Right lobe of liver (tissue), 6 donors: Measurements from ENCODE around the gene ZDHHC12. TPM values are rescaled to one million over a fixed set of nuclear protein-coding genes. Genes with fewer than 3 reads are reported as not detected.
A peak's percentile ranks its signal among the peaks of the same experiment; 100 is the strongest.

Experiments used
- ATAC-seq, 4 donors: fragments of 200-7000 bp; cut with Tn5 transposase; one replicate each; pipeline ENCODE4 v1.9.1; 2020; ENCODE audit warnings: mild to moderate bottlenecking in 4 of 4, moderate library complexity in 4 of 4
- DNase-seq, 3 donors: peaks; one replicate each; pipeline ENCODE4 v3.0.0-alpha.2; 2020
- H3K27ac ChIP-seq, 3 donors: fragments of 200-600 bp; one replicate each; pipeline ENCODE4 v1.8.0; 2022
- H3K27me3 ChIP-seq, 2 donors: fragments of 200-600 bp; one replicate each; pipeline ENCODE4 v1.8.0; 2022
- H3K36me3 ChIP-seq, 4 donors: fragments of 200-600 bp; sonication (generic) in 1 of 4; one replicate each; pipeline versions ENCODE4 v1.5.1 to v1.8.0; 2017 to 2022; ENCODE audit warnings: control low read depth in 1 of 4
- H3K4me1 ChIP-seq, 4 donors: fragments of 200-600 bp; sonication (generic) in 1 of 4; one replicate each; pipeline versions ENCODE4 v1.5.1 to v1.8.0; 2017 to 2022; ENCODE audit warnings: control low read depth in 1 of 4
- H3K4me3 ChIP-seq, 3 donors: fragments of 200-600 bp; one replicate each; pipeline ENCODE4 v1.8.0; 2022
- H3K9me3 ChIP-seq, 4 donors: fragments of 200-600 bp; sonication (generic) in 1 of 4; one replicate each; pipeline versions ENCODE4 v1.5.1 to v1.8.0; 2017 to 2022; ENCODE audit warnings: control low read depth in 1 of 4
- POLR2A ChIP-seq: fragments of 450-650 bp; IDR thresholded peaks from one replicate; pipeline ENCODE4 v1.6.1; 2017; ENCODE audit warnings: antibody characterized with exemption, mild to moderate bottlenecking
- WGBS: methylation state at CpG from one replicate; pipeline ENCODE4 v1.1.6; 2018; ENCODE audit warnings: low coverage, low lambda C conversion rate; ENCODE audit not compliant: insufficient coverage; ENCODE audit errors: missing lambda C conversion rate; 5-methylcytosine and 5-hydroxymethylcytosine counted together
- intact Hi-C, 2 donors: fragments of 100-400 bp; cut with DNase I; formaldehyde crosslinking; loops; one replicate each; pipeline versions ENCODE4 v1.11.2 to v1.14.1; 2022
- total RNA-seq, 6 experiments: library from RNA; depleted of rRNA in 2 of 6; stranded (reverse); fragments of >200 nt in 2 of 6; fragmentation: NEBNext Ultra II Directional in 3 of 6; extraction: Animal tissue kit (Norgen Biotek cat#: 25700) in 3 of 6; gene quantifications; one replicate each; pipeline versions ENCODE4 v1.1.0 to v1.2.4, GENCODE V29; 2016 to 2023
- TF ChIP-seq, protein P1 (sequence below), 4 donors: fragments of 200-600 bp in 3 of 4; fragments of 450-650 bp in 1 of 4; IDR thresholded peaks; one replicate each; pipeline versions ENCODE4 v1.5.1 to v1.8.0; 2016 to 2022; ENCODE audit warnings: antibody characterized with exemption in 4 of 4, mild to moderate bottlenecking in 2 of 4
- donor health status: DM: no; HTN: yes; CAD: no.
- donor health status: DM: no; HTN: no; CAD: no.
- donor health status: DM: no; HTN: no; CAD: no.
- donor health status: DM: no; HTN: yes; CAD: no.
- donor health status: DM: no; HTN: yes; CAD: no.

The ZDHHC12 gene
- total RNA-seq, 6 experiments from 2014 or later = 14.1 to 46.1 (median 22.7) TPM

DNA sequence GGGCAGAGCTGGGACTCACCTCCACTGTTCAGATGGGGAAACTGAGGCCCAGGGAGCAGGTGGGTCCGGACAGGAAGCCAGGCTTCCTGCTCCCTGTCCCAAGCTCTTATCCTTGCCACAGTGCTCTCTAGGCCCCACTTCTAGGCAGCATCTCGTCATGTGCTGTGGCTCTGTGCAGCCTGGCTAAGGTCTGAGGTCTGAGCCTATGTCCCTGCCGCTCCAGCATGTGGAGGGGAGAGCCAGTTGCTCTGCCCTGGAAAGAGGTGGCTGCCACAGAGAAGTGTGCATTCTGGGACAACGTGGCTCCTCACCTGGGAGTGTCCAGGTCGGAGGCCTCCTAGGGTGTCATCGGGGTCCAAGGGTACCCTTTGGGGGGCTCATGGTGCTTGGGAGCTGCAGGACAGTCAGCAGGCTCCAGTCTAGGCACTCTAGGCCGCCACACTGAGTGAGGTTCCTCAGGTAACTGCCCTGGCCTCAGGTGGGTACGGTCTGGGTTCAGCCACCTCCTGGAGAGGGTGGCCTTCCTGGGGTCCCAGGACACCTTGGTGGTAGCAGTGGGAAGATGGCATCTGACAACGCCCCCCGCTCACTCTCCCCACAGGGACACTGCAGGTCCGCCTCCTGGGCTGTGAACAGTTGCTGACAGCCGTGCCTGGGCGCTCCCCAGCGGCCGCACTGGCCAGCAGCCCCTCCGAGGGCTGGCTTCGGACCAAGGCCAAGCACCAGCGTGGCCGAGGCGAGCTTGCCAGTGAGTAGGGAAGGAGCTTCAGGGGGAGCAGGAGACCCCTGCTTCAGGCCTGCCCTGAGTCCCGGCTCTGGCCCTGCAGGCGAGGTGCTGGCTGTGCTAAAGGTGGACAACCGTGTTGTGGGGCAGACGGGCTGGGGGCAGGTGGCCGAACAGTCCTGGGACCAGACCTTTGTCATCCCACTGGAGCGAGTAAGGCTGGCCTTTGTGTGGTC is 11.2 kb downstream of the ZDHHC12 start:
- H3K4me1 ChIP-seq = no peaks in the 10 kb centered on the region
- H3K36me3 ChIP-seq = no peaks in the 10 kb centered on the region
- WGBS = no CpG with 5 or more reads among the region's 26 CpGs
- no peaks in the 10 kb centered on the region for H3K27me3 ChIP-seq
- ATAC-seq (peak in 2 of 4 donors; percentile 9 to 34), DNase-seq (peak; percentile 8 to 49 (median 39))
- H3K27ac ChIP-seq = no peak overlapping the region
- no peak for TF ChIP-seq POLR2A
- TF ChIP-seq, protein P1, sequence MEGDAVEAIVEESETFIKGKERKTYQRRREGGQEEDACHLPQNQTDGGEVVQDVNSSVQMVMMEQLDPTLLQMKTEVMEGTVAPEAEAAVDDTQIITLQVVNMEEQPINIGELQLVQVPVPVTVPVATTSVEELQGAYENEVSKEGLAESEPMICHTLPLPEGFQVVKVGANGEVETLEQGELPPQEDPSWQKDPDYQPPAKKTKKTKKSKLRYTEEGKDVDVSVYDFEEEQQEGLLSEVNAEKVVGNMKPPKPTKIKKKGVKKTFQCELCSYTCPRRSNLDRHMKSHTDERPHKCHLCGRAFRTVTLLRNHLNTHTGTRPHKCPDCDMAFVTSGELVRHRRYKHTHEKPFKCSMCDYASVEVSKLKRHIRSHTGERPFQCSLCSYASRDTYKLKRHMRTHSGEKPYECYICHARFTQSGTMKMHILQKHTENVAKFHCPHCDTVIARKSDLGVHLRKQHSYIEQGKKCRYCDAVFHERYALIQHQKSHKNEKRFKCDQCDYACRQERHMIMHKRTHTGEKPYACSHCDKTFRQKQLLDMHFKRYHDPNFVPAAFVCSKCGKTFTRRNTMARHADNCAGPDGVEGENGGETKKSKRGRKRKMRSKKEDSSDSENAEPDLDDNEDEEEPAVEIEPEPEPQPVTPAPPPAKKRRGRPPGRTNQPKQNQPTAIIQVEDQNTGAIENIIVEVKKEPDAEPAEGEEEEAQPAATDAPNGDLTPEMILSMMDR (IDR thresholded peaks at IDR 0.05) = no peak
- H3K4me3 ChIP-seq = no peak overlapping the region
- intact Hi-C loops = no loop called here
- H3K9me3 ChIP-seq = no peaks in the 10 kb centered on the region

- ATAC-seq (no peak), DNase-seq (peak in 2 of 3 donors; percentile 1 to 11)
- Histone ChIP-seq H3K36me3 (no peaks in the 10 kb centered on the region), H3K4me3 (no peak overlapping the region), H3K4me1 (no peaks in the 10 kb centered on the region), H3K27ac (no peak overlapping the region), H3K27me3 (no peaks in the 10 kb centered on the region), H3K9me3 (no peaks in the 10 kb centered on the region)
- TF ChIP-seq, protein P1 (IDR thresholded peaks at IDR 0.05) = no peak
- TF ChIP-seq POLR2A = no peak
- intact Hi-C loops = no loop called here
- 94% methylated on average over 3 of the region's 8 CpGs for WGBS
Measured at GRCh38 chr9:128707446-128707845, 16.5 kb downstream of the ZDHHC12 start.

- no peaks in the 10 kb centered on the region for H3K27me3 ChIP-seq
- 85% methylated on average over 4 of the region's 23 CpGs for WGBS
- no peaks in the 10 kb centered on the region for H3K4me1 ChIP-seq
- no peaks in the 10 kb centered on the region for H3K36me3 ChIP-seq
- no peak overlapping the region for H3K27ac ChIP-seq
- H3K9me3 ChIP-seq = no peaks in the 10 kb centered on the region
- no peak for ATAC-seq
- intact Hi-C loops = no loop called here
- TF ChIP-seq, protein P1 (IDR thresholded peaks at IDR 0.05) = no peak
- no peak for TF ChIP-seq POLR2A
- no peak overlapping the region for H3K4me3 ChIP-seq
- peak; percentile 19 to 49 (median 48) for DNase-seq
Measured at GRCh38 chr9:128706671-128707381, 17.1 kb downstream of the ZDHHC12 start.

DNA sequence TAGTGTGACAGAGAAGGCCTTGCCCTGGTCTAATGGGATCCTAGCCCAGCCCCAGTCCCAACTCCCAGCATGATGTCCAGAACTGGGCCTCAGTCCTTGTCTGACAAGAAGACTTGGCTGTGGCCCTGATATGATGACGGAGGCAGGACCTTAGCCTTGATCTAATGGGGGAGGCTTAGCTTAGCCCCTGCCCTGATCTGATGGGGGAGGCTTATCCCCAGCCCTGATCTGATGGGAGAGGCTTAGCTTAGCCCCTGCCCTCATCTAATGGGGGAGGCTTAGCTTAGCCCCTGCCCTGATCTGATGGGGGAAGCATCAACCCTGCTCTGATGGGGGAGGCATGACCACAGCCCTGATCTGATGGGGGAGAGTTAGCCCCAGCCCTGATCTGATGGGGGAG is 17.9 kb downstream of the ZDHHC12 start:
- peak; percentile 2 to 21 (median 17) for DNase-seq
- intact Hi-C loops = no loop called here
- H3K4me3 ChIP-seq = no peak overlapping the region
- no peak overlapping the region for H3K27ac ChIP-seq
- no peaks in the 10 kb centered on the region for H3K4me1 ChIP-seq
- H3K27me3 ChIP-seq = no peaks in the 10 kb centered on the region
- TF ChIP-seq, protein P1 (IDR thresholded peaks at IDR 0.05) = no peak
- no peak for TF ChIP-seq POLR2A
- no peaks in the 10 kb centered on the region for H3K36me3 ChIP-seq
- WGBS = no CpG with 5 or more reads among the region's 1 CpG
- no peaks in the 10 kb centered on the region for H3K9me3 ChIP-seq
- ATAC-seq = no peak
